H9 (cell line): ENCODE measurements around the gene LRRC55. TPM values are rescaled to one million over a fixed set of nuclear protein-coding genes. Genes with fewer than 3 reads are reported as not detected.

Experiments used
- DNase-seq: peaks from one replicate; pipeline ENCODE4 v3.0.0-alpha.2; 2017
- H2AFZ ChIP-seq: one replicate; pipeline ENCODE4 v1.6.1; 2013; ENCODE audit warnings: mild to moderate bottlenecking, low read length, control low read depth, moderate library complexity
- H2AK5ac ChIP-seq: 2 replicates; pipeline ENCODE4 v1.6.1; 2013; ENCODE audit warnings: low read length, control low read depth, mixed read lengths; ENCODE audit not compliant: insufficient read length
- H2BK120ac ChIP-seq: one replicate; pipeline ENCODE4 v1.6.1; 2013; ENCODE audit warnings: low read depth, mild to moderate bottlenecking, low read length, control low read depth, inconsistent platforms; ENCODE audit not compliant: poor library complexity, severe bottlenecking
- H2BK12ac ChIP-seq: 2 replicates; pipeline ENCODE4 v1.6.1; 2013; ENCODE audit warnings: low read length, control low read depth, mixed read lengths, low read depth; ENCODE audit not compliant: insufficient read length
- H2BK15ac ChIP-seq: 2 replicates; pipeline ENCODE4 v1.6.1; 2013; ENCODE audit warnings: low read depth, low read length, control low read depth
- H2BK20ac ChIP-seq: one replicate; pipeline ENCODE4 v1.6.1; 2013; ENCODE audit warnings: low read depth, mild to moderate bottlenecking, low read length, control low read depth, inconsistent platforms; ENCODE audit not compliant: poor library complexity, severe bottlenecking
- H2BK5ac ChIP-seq: 2 replicates; pipeline ENCODE4 v1.6.1; 2013; ENCODE audit warnings: low read length, control low read depth, mixed read lengths; ENCODE audit not compliant: insufficient read length
- H3K14ac ChIP-seq: 2 replicates; pipeline ENCODE4 v1.6.1; 2013; ENCODE audit warnings: low read length, control low read depth; ENCODE audit not compliant: insufficient read depth
- H3K18ac ChIP-seq: 2 replicates; pipeline ENCODE4 v1.6.1; 2013; ENCODE audit warnings: low read depth, mild to moderate bottlenecking, mixed read lengths, low read length, control low read depth; ENCODE audit not compliant: insufficient read length
- H3K23ac ChIP-seq: 2 replicates; pipeline ENCODE4 v1.6.1; 2013; ENCODE audit warnings: low read length, control low read depth, mixed read lengths, low read depth; ENCODE audit not compliant: insufficient read length
- H3K23me2 ChIP-seq: 2 replicates; pipeline ENCODE4 v1.6.1; 2013; ENCODE audit warnings: low read depth, mild to moderate bottlenecking, mixed read lengths, low read length, control low read depth; ENCODE audit not compliant: insufficient read length, poor library complexity, severe bottlenecking
- H3K27ac ChIP-seq: 2 replicates; pipeline ENCODE4 v1.5.1; 2013; ENCODE audit warnings: low read length, control low read depth, mixed read lengths, low read depth; ENCODE audit not compliant: insufficient read length
- H3K27me3 ChIP-seq: 2 replicates; pipeline ENCODE4 v1.6.1; 2013; ENCODE audit warnings: low read length, control low read depth, inconsistent platforms; ENCODE audit not compliant: insufficient read depth
- H3K4ac ChIP-seq: 2 replicates; pipeline ENCODE4 v1.6.1; 2013; ENCODE audit warnings: low read depth, mild to moderate bottlenecking, control low read depth, inconsistent platforms, low read length, moderate library complexity
- H3K4me1 ChIP-seq: 2 replicates; pipeline ENCODE4 v1.6.1; 2013; ENCODE audit warnings: low read length, control low read depth, inconsistent platforms; ENCODE audit not compliant: insufficient read depth
- H3K4me2 ChIP-seq: 2 replicates; pipeline ENCODE4 v1.6.1; 2013; ENCODE audit warnings: low read length, control low read depth, mixed read lengths; ENCODE audit not compliant: insufficient read length, insufficient read depth
- H3K56ac ChIP-seq: 2 replicates; pipeline ENCODE4 v1.6.1; 2013; ENCODE audit warnings: low read depth, mild to moderate bottlenecking, mixed read lengths, low read length, control low read depth; ENCODE audit not compliant: insufficient read length
- H3K79me1 ChIP-seq: 2 replicates; pipeline ENCODE4 v1.6.1; 2013; ENCODE audit warnings: low read depth, mild to moderate bottlenecking, moderate library complexity, low read length, control low read depth, inconsistent platforms; ENCODE audit not compliant: insufficient read depth, poor library complexity, severe bottlenecking
- H3K79me2 ChIP-seq: 2 replicates; pipeline ENCODE4 v1.6.1; 2013; ENCODE audit warnings: low read length, control low read depth, inconsistent platforms; ENCODE audit not compliant: insufficient read depth
- H3K9ac ChIP-seq: 2 replicates; pipeline ENCODE4 v1.6.1; 2013; ENCODE audit warnings: low read length, control low read depth, mixed read lengths; ENCODE audit not compliant: insufficient read length; ENCODE audit errors: extremely low read depth
- H3K9me3 ChIP-seq: one replicate; pipeline ENCODE4 v1.6.1; 2013; ENCODE audit warnings: low read depth, low read length, inconsistent platforms; ENCODE audit not compliant: control insufficient read depth
- H3T11ph ChIP-seq: one replicate; pipeline ENCODE4 v1.6.1; 2013; ENCODE audit warnings: mild to moderate bottlenecking, low read length, control low read depth, inconsistent platforms
- H4K20me1 ChIP-seq: one replicate; pipeline ENCODE4 v1.6.1; 2013; ENCODE audit not compliant: control insufficient read depth, insufficient read length, insufficient read depth
- H4K5ac ChIP-seq: 2 replicates; pipeline ENCODE4 v1.6.1; 2013; ENCODE audit warnings: low read depth, mild to moderate bottlenecking, mixed read lengths, low read length, control low read depth; ENCODE audit not compliant: insufficient read length
- H4K8ac ChIP-seq: replicated peaks from 2 replicates; pipeline ENCODE4 v1.6.1; 2013; ENCODE audit warnings: low read length, control low read depth, mixed read lengths, low read depth; ENCODE audit not compliant: insufficient read length
- H4K91ac ChIP-seq: 2 replicates; pipeline ENCODE4 v1.6.1; 2013; ENCODE audit warnings: low read depth, mild to moderate bottlenecking, moderate library complexity, mixed read lengths, low read length, control low read depth; ENCODE audit not compliant: insufficient read length
- H3K27ac Mint-ChIP-seq, 3 experiments: 2 replicates in 2 of 3; 3 replicates in 1 of 3; pipeline ENCODE4 v1.8.0; 2020 to 2021; ENCODE audit warnings: mixed read lengths in 3 of 3, mild to moderate bottlenecking in 1 of 3, moderate library complexity in 1 of 3
- H3K27me3 Mint-ChIP-seq: 2 replicates; pipeline ENCODE4 v1.8.0; 2021; ENCODE audit warnings: low read depth, mild to moderate bottlenecking, moderate library complexity, mixed read lengths
- H3K36me3 Mint-ChIP-seq, 3 experiments: 2 replicates in 2 of 3; 3 replicates in 1 of 3; pipeline ENCODE4 v1.8.0; 2020 to 2021; ENCODE audit warnings: low read depth in 3 of 3, mixed read lengths in 3 of 3; ENCODE audit not compliant: insufficient read depth in 1 of 3
- H3K4me1 Mint-ChIP-seq, 2 experiments: 2 replicates each; pipeline ENCODE4 v1.8.0; 2020; ENCODE audit warnings: mixed read lengths in 2 of 2
- H3K4me3 Mint-ChIP-seq, 2 experiments: 2 replicates in 1 of 2; 3 replicates in 1 of 2; pipeline ENCODE4 v1.8.0; 2020 to 2021; ENCODE audit warnings: mild to moderate bottlenecking in 2 of 2, mixed read lengths in 2 of 2, moderate library complexity in 1 of 2
- H3K9me3 Mint-ChIP-seq, 2 experiments: 2 replicates in 1 of 2; 3 replicates in 1 of 2; pipeline ENCODE4 v1.8.0; 2020; ENCODE audit warnings: mild to moderate bottlenecking in 2 of 2, mixed read lengths in 2 of 2, moderate library complexity in 1 of 2
- CTCF ChIP-seq: fragments of 200-600 bp; sonication (generic); conservative IDR thresholded peaks from 3 replicates; pipeline ENCODE4 v1.8.0; 2021; ENCODE audit warnings: antibody characterized with exemption, mild to moderate bottlenecking
- WGBS: extraction: QIAGEN DNeasy Blood & Tissue Kit; methylation state at CpG from one replicate; pipeline ENCODE4 v1.1.7; 2013; ENCODE audit warnings: missing lambda C conversion rate, low lambda C conversion rate, mixed read lengths; ENCODE audit not compliant: insufficient read length; ENCODE audit errors: extremely low coverage; 5-methylcytosine and 5-hydroxymethylcytosine counted together
- total RNA-seq: library from RNA; stranded (reverse); gene quantifications from 2 replicates; pipeline ENCODE4 v1.2.1, GENCODE V29; 2021

LRRC55 gene
- total RNA-seq, 1 experiment from 2014 or later: 1.0 TPM

GRCh38 chr11:57216463-57216862, 34.7 kb downstream of the LRRC55 start:
- Histone ChIP-seq H3K9me3 (no peaks in the 10 kb centered on the region), H2BK12ac (no peak overlapping the region), H4K8ac (no peak overlapping the region), H3K9ac (no peak overlapping the region), H3K56ac (no peak overlapping the region), H4K5ac (no peak overlapping the region), H3K79me2 (no peaks in the 10 kb centered on the region), H3K4me1 (peaks cover 2% of the 10 kb centered on the region; the same call in 1 of the 2 replicates), H2BK15ac (no peak overlapping the region), H3K23ac (no peak overlapping the region), H3K79me1 (no peaks in the 10 kb centered on the region), H4K91ac (no peak overlapping the region), H4K20me1 (no peaks in the 10 kb centered on the region), H3K4ac (no peak overlapping the region), H3K4me2 (no peak overlapping the region), H3K14ac (no peak overlapping the region), H3K23me2 (no peaks in the 10 kb centered on the region), H2AFZ (no peak overlapping the region), H3T11ph (no peak overlapping the region), H2BK20ac (no peak overlapping the region), H3K27me3 (no peaks in the 10 kb centered on the region), H2BK120ac (no peak overlapping the region), H3K27ac (no peak overlapping the region), H3K18ac (no peak overlapping the region), H2AK5ac (no peak overlapping the region), H2BK5ac (no peak overlapping the region)
- WGBS: no CpG with 5 or more reads among the region's 4 CpGs
- no peak for DNase-seq
- Mint-ChIP-seq H3K4me3 (no peak overlapping the region), H3K27ac (no peak overlapping the region), H3K4me1 (peaks cover 4 to 11% of the 10 kb centered on the region in 2 experiments), H3K9me3 (no peaks in the 10 kb centered on the region), H3K36me3 (no peaks in the 10 kb centered on the region), H3K27me3 (peaks cover 2% of the 10 kb centered on the region)
- TF ChIP-seq CTCF: no peak
